ENCODE measurements around the gene VMP1.

- no peak for TF ChIP-seq POLR2A (IDR thresholded peaks at IDR 0.05; ENCODE audit: low read length)
- no peak for TF ChIP-seq GATA1 (IDR thresholded peaks at IDR 0.05; ENCODE audit: low read depth, low read length)
Observed at GRCh38 chr17:59844884-59845594, 137.6 kb downstream of the VMP1 start.

Measured in erythroblast (primary cell).